K562 (cell line): Measurements from ENCODE around the gene WASL. TPM values are rescaled to one million over a fixed set of nuclear protein-coding genes. Genes with fewer than 3 reads are reported as not detected.

Experiments
- CHCHD3 ChIP-seq: fragments of 250-450 bp; sonication (Bioruptor Pico); IDR thresholded peaks from 2 replicates; pipeline ENCODE4 v2.1.2; 2022; ENCODE audit warnings: mild to moderate bottlenecking
- KDM4B ChIP-seq, 2 experiments: fragments of 450-650 bp in 1 of 2; sonication (generic) in 1 of 2; IDR thresholded peaks; 2 replicates each; pipeline ENCODE4 v1.6.1; 2016 to 2017; ENCODE audit warnings: borderline replicate concordance in 2 of 2, antibody characterized with exemption in 1 of 2, low read depth in 1 of 2, mild to moderate bottlenecking in 1 of 2
- SMAD2 ChIP-seq: fragments of 150-350 bp; IDR thresholded peaks from 2 replicates; pipeline ENCODE4 v1.6.1; 2014; ENCODE audit warnings: low read depth, mild to moderate bottlenecking, low read length
- ZNF778 ChIP-seq: fragments of 450-650 bp; formaldehyde crosslinking; IDR thresholded peaks from 2 replicates; pipeline ENCODE4 v1.4.0; 2020; ENCODE audit warnings: mild to moderate bottlenecking, moderate library complexity
- polyA plus RNA-seq, 8 experiments: library from polyadenylated mRNA; depleted of rRNA in 4 of 8; stranded (reverse) in 5 of 8; unstranded in 3 of 8; fragments of >200 nt; fragmentation: Nextera tagmentation in 2 of 8; fragmentation: Illumina TruSeq in 1 of 8; extraction: Ambion mirVana in 2 of 8; extraction: Trizol in 1 of 8; gene quantifications; 2 replicates each; pipeline versions ENCODE4 v1.2.1 to v1.2.3, GENCODE V29; 2011 to 2014; ENCODE audit warnings: inconsistent platforms in 1 of 8, missing spikeins in 1 of 8
- total RNA-seq, 7 experiments: library from RNA; depleted of rRNA in 6 of 7; stranded (reverse); fragments of >200 nt in 6 of 7; fragmentation: Illumina TruSeq in 2 of 7; extraction: Trizol in 2 of 7; gene quantifications; 2 replicates each; pipeline versions ENCODE4 v1.2.1 to v1.2.3, GENCODE V29; 2011 to 2021; ENCODE audit warnings: low replicate concordance in 1 of 7
- TF ChIP-seq, protein P1 (sequence below), 2 experiments: fragments of 450-650 bp in 1 of 2; sonication (generic) in 1 of 2; formaldehyde crosslinking in 1 of 2; IDR thresholded peaks; 2 replicates each; pipeline versions ENCODE4 v1.7.1 to v1.9.0; 2016 to 2022; ENCODE audit warnings: inconsistent platforms in 1 of 2, mild to moderate bottlenecking in 1 of 2, missing genetic modification reagents in 1 of 2
- TF ChIP-seq, protein P2 (sequence below): sonication (generic); formaldehyde crosslinking; IDR thresholded peaks from 2 replicates; pipeline ENCODE4 v1.8.1; 2023; ENCODE audit warnings: mild to moderate bottlenecking, missing genetic modification reagents
- TF ChIP-seq, protein P3 (sequence below): fragments of 450-650 bp; IDR thresholded peaks from 2 replicates; pipeline ENCODE4 v1.6.1; 2017; ENCODE audit warnings: antibody characterized with exemption
- TF ChIP-seq, protein P4 (sequence below): fragments of 450-650 bp; IDR thresholded peaks from 2 replicates; pipeline ENCODE4 v1.6.1; 2016; ENCODE audit warnings: borderline replicate concordance
- TF ChIP-seq, protein P5 (sequence below): sonication (generic); formaldehyde crosslinking; IDR thresholded peaks from 2 replicates; pipeline ENCODE4 v1.4.0; 2020; ENCODE audit warnings: mild to moderate bottlenecking, missing genetic modification reagents

Gene WASL
- total and polyA plus RNA-seq, 9 of the 15 experiments (the other 6 are each of a cell fraction or from before 2014, with no cell fraction given) = 3.2 to 13.9 (median 8.3) TPM

DNA sequence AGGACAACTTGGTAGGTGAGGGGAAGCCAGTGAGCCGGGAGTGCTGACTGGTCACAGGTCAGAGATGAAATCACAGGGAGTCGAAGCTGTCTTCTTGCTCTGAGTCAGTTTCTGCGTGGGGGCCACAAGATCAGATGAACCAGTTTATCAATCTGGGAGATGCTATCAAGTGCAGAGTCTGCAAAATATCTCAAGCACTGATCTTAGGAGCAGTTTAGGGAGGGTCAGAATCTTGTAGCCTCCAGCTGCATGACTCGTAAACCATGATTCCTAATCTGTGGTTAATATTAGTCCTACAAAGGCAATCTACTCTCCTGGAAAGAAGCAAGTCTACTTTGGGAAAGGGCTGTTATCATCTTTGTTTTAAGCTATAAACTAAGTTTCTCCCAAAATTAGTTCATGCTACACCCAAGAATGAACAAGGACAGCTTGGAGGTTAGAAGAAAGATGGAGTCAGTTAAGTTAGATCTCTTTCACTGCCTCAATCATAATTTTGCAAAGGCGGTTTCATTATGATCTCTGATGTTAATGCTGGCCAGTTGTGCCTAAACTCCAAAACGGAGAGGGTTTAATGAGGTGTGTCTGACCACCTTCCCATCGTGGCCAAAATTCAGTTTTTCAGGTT is 101.6 kb downstream of the WASL start (continued):
- TF ChIP-seq, protein P1, sequence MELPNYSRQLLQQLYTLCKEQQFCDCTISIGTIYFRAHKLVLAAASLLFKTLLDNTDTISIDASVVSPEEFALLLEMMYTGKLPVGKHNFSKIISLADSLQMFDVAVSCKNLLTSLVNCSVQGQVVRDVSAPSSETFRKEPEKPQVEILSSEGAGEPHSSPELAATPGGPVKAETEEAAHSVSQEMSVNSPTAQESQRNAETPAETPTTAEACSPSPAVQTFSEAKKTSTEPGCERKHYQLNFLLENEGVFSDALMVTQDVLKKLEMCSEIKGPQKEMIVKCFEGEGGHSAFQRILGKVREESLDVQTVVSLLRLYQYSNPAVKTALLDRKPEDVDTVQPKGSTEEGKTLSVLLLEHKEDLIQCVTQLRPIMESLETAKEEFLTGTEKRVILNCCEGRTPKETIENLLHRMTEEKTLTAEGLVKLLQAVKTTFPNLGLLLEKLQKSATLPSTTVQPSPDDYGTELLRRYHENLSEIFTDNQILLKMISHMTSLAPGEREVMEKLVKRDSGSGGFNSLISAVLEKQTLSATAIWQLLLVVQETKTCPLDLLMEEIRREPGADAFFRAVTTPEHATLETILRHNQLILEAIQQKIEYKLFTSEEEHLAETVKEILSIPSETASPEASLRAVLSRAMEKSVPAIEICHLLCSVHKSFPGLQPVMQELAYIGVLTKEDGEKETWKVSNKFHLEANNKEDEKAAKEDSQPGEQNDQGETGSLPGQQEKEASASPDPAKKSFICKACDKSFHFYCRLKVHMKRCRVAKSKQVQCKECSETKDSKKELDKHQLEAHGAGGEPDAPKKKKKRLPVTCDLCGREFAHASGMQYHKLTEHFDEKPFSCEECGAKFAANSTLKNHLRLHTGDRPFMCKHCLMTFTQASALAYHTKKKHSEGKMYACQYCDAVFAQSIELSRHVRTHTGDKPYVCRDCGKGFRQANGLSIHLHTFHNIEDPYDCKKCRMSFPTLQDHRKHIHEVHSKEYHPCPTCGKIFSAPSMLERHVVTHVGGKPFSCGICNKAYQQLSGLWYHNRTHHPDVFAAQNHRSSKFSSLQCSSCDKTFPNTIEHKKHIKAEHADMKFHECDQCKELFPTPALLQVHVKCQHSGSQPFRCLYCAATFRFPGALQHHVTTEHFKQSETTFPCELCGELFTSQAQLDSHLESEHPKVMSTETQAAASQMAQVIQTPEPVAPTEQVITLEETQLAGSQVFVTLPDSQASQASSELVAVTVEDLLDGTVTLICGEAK (IDR thresholded peaks at IDR 0.05) = no peak
- TF ChIP-seq, protein P1 (CRISPR knock-in tag; IDR thresholded peaks at IDR 0.05) = no peak
- no peak for TF ChIP-seq KDM4B (IDR thresholded peaks at IDR 0.05; ENCODE audit: borderline replicate concordance in 2 of 2, low read depth in 1 of 2)
- TF ChIP-seq SMAD2 = no peak
- TF ChIP-seq ZNF778 (CRISPR knock-in tag) = no peak
- TF ChIP-seq, protein P2, sequence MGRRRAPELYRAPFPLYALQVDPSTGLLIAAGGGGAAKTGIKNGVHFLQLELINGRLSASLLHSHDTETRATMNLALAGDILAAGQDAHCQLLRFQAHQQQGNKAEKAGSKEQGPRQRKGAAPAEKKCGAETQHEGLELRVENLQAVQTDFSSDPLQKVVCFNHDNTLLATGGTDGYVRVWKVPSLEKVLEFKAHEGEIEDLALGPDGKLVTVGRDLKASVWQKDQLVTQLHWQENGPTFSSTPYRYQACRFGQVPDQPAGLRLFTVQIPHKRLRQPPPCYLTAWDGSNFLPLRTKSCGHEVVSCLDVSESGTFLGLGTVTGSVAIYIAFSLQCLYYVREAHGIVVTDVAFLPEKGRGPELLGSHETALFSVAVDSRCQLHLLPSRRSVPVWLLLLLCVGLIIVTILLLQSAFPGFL (CRISPR knock-in tag) = no peak
- TF ChIP-seq, protein P3, sequence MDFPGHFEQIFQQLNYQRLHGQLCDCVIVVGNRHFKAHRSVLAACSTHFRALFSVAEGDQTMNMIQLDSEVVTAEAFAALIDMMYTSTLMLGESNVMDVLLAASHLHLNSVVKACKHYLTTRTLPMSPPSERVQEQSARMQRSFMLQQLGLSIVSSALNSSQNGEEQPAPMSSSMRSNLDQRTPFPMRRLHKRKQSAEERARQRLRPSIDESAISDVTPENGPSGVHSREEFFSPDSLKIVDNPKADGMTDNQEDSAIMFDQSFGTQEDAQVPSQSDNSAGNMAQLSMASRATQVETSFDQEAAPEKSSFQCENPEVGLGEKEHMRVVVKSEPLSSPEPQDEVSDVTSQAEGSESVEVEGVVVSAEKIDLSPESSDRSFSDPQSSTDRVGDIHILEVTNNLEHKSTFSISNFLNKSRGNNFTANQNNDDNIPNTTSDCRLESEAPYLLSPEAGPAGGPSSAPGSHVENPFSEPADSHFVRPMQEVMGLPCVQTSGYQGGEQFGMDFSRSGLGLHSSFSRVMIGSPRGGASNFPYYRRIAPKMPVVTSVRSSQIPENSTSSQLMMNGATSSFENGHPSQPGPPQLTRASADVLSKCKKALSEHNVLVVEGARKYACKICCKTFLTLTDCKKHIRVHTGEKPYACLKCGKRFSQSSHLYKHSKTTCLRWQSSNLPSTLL = no peak
- TF ChIP-seq CHCHD3 = no peak
- TF ChIP-seq, protein P4, sequence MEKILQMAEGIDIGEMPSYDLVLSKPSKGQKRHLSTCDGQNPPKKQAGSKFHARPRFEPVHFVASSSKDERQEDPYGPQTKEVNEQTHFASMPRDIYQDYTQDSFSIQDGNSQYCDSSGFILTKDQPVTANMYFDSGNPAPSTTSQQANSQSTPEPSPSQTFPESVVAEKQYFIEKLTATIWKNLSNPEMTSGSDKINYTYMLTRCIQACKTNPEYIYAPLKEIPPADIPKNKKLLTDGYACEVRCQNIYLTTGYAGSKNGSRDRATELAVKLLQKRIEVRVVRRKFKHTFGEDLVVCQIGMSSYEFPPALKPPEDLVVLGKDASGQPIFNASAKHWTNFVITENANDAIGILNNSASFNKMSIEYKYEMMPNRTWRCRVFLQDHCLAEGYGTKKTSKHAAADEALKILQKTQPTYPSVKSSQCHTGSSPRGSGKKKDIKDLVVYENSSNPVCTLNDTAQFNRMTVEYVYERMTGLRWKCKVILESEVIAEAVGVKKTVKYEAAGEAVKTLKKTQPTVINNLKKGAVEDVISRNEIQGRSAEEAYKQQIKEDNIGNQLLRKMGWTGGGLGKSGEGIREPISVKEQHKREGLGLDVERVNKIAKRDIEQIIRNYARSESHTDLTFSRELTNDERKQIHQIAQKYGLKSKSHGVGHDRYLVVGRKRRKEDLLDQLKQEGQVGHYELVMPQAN = no peak
- TF ChIP-seq, protein P5, sequence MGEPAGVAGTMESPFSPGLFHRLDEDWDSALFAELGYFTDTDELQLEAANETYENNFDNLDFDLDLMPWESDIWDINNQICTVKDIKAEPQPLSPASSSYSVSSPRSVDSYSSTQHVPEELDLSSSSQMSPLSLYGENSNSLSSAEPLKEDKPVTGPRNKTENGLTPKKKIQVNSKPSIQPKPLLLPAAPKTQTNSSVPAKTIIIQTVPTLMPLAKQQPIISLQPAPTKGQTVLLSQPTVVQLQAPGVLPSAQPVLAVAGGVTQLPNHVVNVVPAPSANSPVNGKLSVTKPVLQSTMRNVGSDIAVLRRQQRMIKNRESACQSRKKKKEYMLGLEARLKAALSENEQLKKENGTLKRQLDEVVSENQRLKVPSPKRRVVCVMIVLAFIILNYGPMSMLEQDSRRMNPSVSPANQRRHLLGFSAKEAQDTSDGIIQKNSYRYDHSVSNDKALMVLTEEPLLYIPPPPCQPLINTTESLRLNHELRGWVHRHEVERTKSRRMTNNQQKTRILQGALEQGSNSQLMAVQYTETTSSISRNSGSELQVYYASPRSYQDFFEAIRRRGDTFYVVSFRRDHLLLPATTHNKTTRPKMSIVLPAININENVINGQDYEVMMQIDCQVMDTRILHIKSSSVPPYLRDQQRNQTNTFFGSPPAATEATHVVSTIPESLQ = no peak
